ENCODE data around the gene TACC2.
"Not testable (repeated sequence)": the region's sequence is repeated elsewhere in the genome, so short reads cannot be mapped to it uniquely, and the experiment has no call there.

Gene TACC2

DNA sequence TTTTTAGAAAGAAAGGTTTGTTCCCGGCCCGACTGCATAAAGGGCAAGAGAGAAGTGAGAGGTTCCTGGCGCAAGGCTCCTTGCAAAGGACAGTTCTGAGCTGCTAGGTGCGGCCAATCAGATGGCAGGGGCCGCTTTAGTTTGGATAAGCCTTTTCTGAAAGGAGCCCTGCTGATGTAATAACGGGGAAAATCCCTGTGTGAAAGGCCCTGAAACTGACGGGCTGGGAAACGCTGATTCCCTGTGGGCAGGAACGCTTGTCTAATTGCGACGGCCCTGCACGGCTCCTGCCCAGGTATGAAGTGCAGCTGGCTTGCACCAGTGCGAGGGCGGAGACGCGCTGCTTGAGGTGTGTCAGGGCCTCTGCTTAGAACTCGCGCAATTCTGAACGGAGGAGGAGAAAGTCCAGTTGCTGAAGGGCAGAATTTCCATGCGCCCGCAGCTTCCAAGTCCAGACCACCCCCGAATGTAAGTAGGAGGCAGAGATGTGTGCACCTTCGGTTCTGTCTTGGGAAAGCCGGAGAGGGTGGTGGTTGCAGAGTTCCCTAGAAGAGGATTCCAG lies 30.5 kb downstream of the TACC2 start:
- Histone ChIP-seq H3K36me3 (no peaks in the 10 kb centered on the region), H3K4me3 (ENCODE audit: low read depth, low read length) (peak overlapping the region; percentile 34), H3K9me3 (ENCODE audit: severe bottlenecking) (no peaks in the 10 kb centered on the region), H3K27ac (no peak overlapping the region; the same call in 1 of the 2 replicates), H3K27me3 (ENCODE audit: insufficient read depth, low read depth, severe bottlenecking) (no peaks in the 10 kb centered on the region)
- DNase-seq, result peak; percentile 55
- TF ChIP-seq, protein P1, sequence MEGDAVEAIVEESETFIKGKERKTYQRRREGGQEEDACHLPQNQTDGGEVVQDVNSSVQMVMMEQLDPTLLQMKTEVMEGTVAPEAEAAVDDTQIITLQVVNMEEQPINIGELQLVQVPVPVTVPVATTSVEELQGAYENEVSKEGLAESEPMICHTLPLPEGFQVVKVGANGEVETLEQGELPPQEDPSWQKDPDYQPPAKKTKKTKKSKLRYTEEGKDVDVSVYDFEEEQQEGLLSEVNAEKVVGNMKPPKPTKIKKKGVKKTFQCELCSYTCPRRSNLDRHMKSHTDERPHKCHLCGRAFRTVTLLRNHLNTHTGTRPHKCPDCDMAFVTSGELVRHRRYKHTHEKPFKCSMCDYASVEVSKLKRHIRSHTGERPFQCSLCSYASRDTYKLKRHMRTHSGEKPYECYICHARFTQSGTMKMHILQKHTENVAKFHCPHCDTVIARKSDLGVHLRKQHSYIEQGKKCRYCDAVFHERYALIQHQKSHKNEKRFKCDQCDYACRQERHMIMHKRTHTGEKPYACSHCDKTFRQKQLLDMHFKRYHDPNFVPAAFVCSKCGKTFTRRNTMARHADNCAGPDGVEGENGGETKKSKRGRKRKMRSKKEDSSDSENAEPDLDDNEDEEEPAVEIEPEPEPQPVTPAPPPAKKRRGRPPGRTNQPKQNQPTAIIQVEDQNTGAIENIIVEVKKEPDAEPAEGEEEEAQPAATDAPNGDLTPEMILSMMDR (IDR thresholded peaks at IDR 0.05; ENCODE audit: low read depth, low read length), result no peak

DNA sequence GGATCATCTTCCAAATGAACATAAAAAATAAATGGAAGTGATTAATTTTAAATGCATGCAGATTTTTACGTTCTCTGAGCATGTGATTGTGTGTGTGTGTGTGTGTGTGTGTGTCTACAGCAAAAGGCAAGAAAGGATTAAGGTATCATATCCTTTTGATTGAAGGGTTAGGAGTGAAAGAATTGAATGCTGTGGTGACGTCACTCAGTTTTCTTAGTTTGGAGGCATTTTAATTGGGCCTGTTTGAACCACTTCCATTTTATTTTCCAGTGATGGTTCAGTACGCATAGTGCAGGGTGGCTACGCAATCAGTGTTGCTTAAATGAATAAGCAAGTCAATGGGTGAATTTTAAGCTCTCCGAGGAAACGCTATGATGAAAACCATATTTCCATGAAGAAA lies 31.3 kb downstream of the TACC2 start:
- Histone ChIP-seq H3K27ac (no peak overlapping the region), H3K4me3 (ENCODE audit: low read depth, low read length) (no peak overlapping the region), H3K36me3 (no peaks in the 10 kb centered on the region), H3K9me3 (ENCODE audit: severe bottlenecking) (no peaks in the 10 kb centered on the region), H3K27me3 (ENCODE audit: insufficient read depth, low read depth, severe bottlenecking) (no peaks in the 10 kb centered on the region)
- TF ChIP-seq, protein P1 (IDR thresholded peaks at IDR 0.05; ENCODE audit: low read depth, low read length), result no peak
- DNase-seq, result no peak

DNA sequence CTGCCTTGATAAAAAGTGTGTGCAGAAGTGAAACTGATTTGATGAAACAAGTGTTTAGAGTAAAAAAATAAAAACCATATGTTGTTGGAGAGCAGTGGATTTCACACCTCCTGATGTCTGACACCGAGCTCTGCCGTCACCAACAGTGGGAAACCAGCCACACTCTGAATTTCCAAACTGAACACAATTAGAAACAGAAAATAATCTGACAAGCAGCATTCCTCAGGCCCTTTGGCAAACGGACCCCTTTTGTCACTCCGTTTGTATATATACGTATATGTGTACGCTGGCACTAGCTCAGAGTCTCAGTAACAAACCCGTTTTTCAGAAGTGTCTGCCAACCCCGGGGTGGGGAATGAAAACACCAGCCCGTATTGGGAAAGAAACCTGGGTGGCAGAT lies 32.4 kb downstream of the TACC2 start:
- H3K27ac ChIP-seq, result no peak overlapping the region
- no peaks in the 10 kb centered on the region for H3K36me3 ChIP-seq
- no peaks in the 10 kb centered on the region for H3K27me3 ChIP-seq (ENCODE audit: insufficient read depth, low read depth, severe bottlenecking)
- H3K9me3 ChIP-seq (ENCODE audit: severe bottlenecking), result no peaks in the 10 kb centered on the region
- no peak for DNase-seq
- TF ChIP-seq, protein P1 (IDR thresholded peaks at IDR 0.05; ENCODE audit: low read depth, low read length), result no peak
- no peak overlapping the region for H3K4me3 ChIP-seq (ENCODE audit: low read depth, low read length)

DNA sequence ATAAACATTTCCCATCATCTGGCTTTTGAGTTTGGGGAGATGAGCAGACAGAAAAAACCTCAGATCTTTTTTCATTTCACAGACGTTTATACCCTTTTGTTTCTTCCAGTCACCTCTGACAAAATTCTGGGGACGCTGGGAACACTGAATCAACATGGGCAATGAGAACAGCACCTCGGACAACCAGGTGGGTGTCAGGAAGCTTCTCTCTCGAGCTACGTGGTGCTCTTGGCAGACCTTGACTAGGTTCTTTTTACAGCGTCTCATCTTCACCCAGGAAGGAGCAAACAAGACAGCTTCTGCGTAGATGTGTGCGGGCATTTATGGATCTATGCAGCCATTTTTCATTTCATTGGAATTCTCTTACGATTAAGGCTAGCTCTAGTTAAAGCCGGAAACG lies 32.9 kb downstream of the TACC2 start:
- Histone ChIP-seq H3K36me3 (no peaks in the 10 kb centered on the region), H3K9me3 (ENCODE audit: severe bottlenecking) (no peaks in the 10 kb centered on the region), H3K27ac (no peak overlapping the region), H3K27me3 (ENCODE audit: insufficient read depth, low read depth, severe bottlenecking) (no peaks in the 10 kb centered on the region), H3K4me3 (ENCODE audit: low read depth, low read length) (no peak overlapping the region)
- TF ChIP-seq, protein P1 (IDR thresholded peaks at IDR 0.05; ENCODE audit: low read depth, low read length), result no peak
- no peak for DNase-seq

DNA sequence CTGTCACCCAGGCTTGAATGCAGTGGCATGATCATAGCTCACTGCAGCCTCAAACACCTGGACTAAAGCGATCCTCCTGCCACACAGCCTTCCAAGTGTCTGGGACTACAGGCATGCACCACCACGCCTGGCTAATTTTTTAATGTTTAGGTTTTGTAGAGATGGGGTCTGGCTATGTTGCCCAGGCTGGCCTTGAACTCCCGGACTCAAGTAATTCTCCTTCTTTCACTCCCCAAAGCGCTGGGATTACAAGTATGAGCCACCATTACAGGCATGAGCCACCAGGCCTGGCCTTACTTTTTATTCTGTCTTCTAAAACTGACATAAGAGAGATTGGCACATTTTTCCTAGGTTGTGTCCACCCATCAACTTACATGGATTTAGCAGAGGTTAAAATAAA lies 33.3 kb downstream of the TACC2 start:
- Histone ChIP-seq H3K27ac (no peak overlapping the region), H3K36me3 (no peaks in the 10 kb centered on the region), H3K9me3 (ENCODE audit: severe bottlenecking) (no peaks in the 10 kb centered on the region), H3K4me3 (ENCODE audit: low read depth, low read length) (no peak overlapping the region), H3K27me3 (ENCODE audit: insufficient read depth, low read depth, severe bottlenecking) (no peaks in the 10 kb centered on the region)
- TF ChIP-seq, protein P1 (IDR thresholded peaks at IDR 0.05; ENCODE audit: low read depth, low read length), result no peak
- DNase-seq, result no peak

DNA sequence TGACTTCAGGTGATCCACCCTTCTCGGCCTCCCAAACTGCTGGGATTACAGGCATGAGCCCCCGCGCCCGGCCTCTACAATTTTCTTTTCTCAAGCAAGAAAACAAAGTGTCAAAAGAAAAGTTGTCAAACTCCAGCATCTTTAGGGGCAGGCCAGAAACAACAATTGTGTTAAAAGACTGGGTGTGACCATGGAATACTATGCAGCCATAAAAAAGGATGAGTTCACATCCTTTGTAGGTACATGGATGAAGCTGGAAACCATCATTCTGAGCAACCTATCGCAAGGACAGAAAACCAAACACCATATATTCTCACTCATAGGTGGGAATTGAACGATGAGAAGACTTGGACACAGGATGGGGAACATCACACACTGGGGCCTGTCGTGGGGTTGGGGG lies 34.3 kb downstream of the TACC2 start:
- H3K36me3 ChIP-seq; H3K27me3 ChIP-seq (ENCODE audit: insufficient read depth, low read depth, severe bottlenecking); DNase-seq; H3K27ac ChIP-seq; H3K9me3 ChIP-seq (ENCODE audit: severe bottlenecking); H3K4me3 ChIP-seq (ENCODE audit: low read depth, low read length): not testable (repeated sequence)
